ENCODE data around the gene ANKDD1B. TPM values are rescaled to one million over a fixed set of nuclear protein-coding genes. Genes with fewer than 3 reads are reported as not detected.

ANKDD1B gene
- total RNA-seq (2021; fragmentation: NEBNext Ultra II Directional; extraction: Animal tissue kit (Norgen Biotek cat#: 25700)) (0.22 TPM in 1 of 2 replicates, not detected in the other), polyA plus RNA-seq (2011; rRNA removed) (0.06 and 0.08 TPM in 2 replicates), polyA minus RNA-seq (2011; rRNA and poly(A)+ RNA removed) (0.09 and 0.27 TPM in 2 replicates)
- polyA plus RNA-seq (2011; cell fraction: cytosol; rRNA removed), result 0.18 TPM
- 0.20 TPM for polyA plus RNA-seq (2011; cell fraction: nucleus; rRNA removed)
- 0.07 to 0.11 TPM in 2 of 4 replicates, not detected in the others for polyA plus RNA-seq (2012, experiment 1 of 2)
- not detected for polyA plus RNA-seq (2012, experiment 2 of 2)
- 0.06 TPM for polyA plus RNA-seq (2013, experiment 1 of 2)
- polyA plus RNA-seq (2013, experiment 2 of 2), result 0.04 TPM
- not detected for polyA minus RNA-seq (2011; cell fraction: cytosol; rRNA and poly(A)+ RNA removed)
- polyA minus RNA-seq (2011; cell fraction: nucleus; rRNA and poly(A)+ RNA removed), result not detected
- long read RNA-seq, experiment 1, result 0 reads
- long read RNA-seq, experiment 2, result 0 reads

- no peaks in the 10 kb centered on the region; a peak in 2 of 7 replicates for H3K27me3 ChIP-seq (replicated peaks in 1 of 4; ENCODE audit: control insufficient read depth in 3 of 4, extremely low read depth in 1 of 4, insufficient read depth in 3 of 4, low read length in 3 of 4)
- H4K20me1 ChIP-seq (replicated peaks in 1 of 2; ENCODE audit: control insufficient read depth in 1 of 2, insufficient read depth in 2 of 2, low read length in 2 of 2), result no peaks in the 10 kb centered on the region
- H3K9me3 ChIP-seq (ENCODE audit: insufficient read depth in 2 of 2, low read depth in 1 of 2, low read length in 1 of 2), result no peaks in the 10 kb centered on the region
- no peak within 1 kb of the TSS for H3K4ac ChIP-seq (replicated peaks; ENCODE audit: insufficient read length, low read depth, low read length)
- H3K27ac ChIP-seq (ENCODE audit: low read depth, low read length), result no peak within 1 kb of the TSS
- H4K8ac ChIP-seq (ENCODE audit: extremely low read depth, insufficient read depth, low read length), result peak within 1 kb of the TSS; percentile 86; the same call in 1 of the 2 replicates
- peak within 1 kb of the TSS; percentile 91; the same call in 1 of the 2 replicates for H2AFZ ChIP-seq (ENCODE audit: low read length)
- no peak within 1 kb of the TSS for H2AK5ac ChIP-seq (ENCODE audit: low read depth, low read length)
- H3K23me2 ChIP-seq (ENCODE audit: low read depth, low read length), result peaks cover 11% of the 10 kb centered on the region
- H2BK15ac ChIP-seq (ENCODE audit: low read length), result no peak within 1 kb of the TSS
- no peak within 1 kb of the TSS; the same call in 1 of the 2 replicates for H2BK20ac ChIP-seq (ENCODE audit: low read length)
- H3K18ac ChIP-seq (ENCODE audit: extremely low read depth, low read length), result peak within 1 kb of the TSS; percentile 79; the same call in 1 of the 2 replicates
- H3K56ac ChIP-seq (replicated peaks; ENCODE audit: insufficient read length, low read depth, low read length), result peak within 1 kb of the TSS; percentile 32
- H3K14ac ChIP-seq (ENCODE audit: insufficient read length), result no peak within 1 kb of the TSS
- H3K4me2 ChIP-seq (ENCODE audit: insufficient read depth in 1 of 2, low read depth in 2 of 2, low read length in 2 of 2), result peak within 1 kb of the TSS; percentile 70 to 88
- H4K91ac ChIP-seq (replicated peaks; ENCODE audit: insufficient read length, low read length), result peak within 1 kb of the TSS; percentile 98
- H3K4me1 ChIP-seq (replicated peaks in 1 of 4; ENCODE audit: control insufficient read depth in 3 of 4, insufficient read depth in 4 of 4, low read length in 3 of 4), result peaks cover 0 to 2% (median 0%) of the 10 kb centered on the region in 4 experiments; a peak in 1 of 7 replicates
- no peaks in the 10 kb centered on the region for H3K36me3 ChIP-seq (ENCODE audit: control insufficient read depth in 2 of 4, insufficient read depth in 4 of 4, low read length in 3 of 4)
- H2BK5ac ChIP-seq (ENCODE audit: low read depth, low read length), result peak within 1 kb of the TSS; percentile 47; the same call in 1 of the 2 replicates
- 6% methylated on average over 23 of the region's 52 CpGs; no CpG with 5 or more reads in 1 of the 2 experiments for WGBS, 2 experiments (ENCODE audit: extremely low coverage in 1 of 2, insufficient coverage in 1 of 2, insufficient read length in 1 of 2, insufficient replicate concordance in 2 of 2, low coverage in 1 of 2, low lambda C conversion rate in 2 of 2, missing lambda C conversion rate in 1 of 2)
- peak within 1 kb of the TSS; percentile 41 for H4K5ac ChIP-seq (ENCODE audit: insufficient read length, low read depth, low read length)
- ChIA-PET POLR2A (ENCODE audit: partially characterized antibody) (interaction anchor here (0.9 to 1.2 kb wide), 3 partner anchors 44 to 275 kb away, joined by 3 to 4 read pairs (median 4); partner anchors contain the start of genes CERT1, HMGCR and POLK), CTCF (ENCODE audit: partially characterized antibody) (interaction anchor here (1.6 kb wide), 1 partner anchor 52 kb away, joined by 8 read pairs; no protein-coding TSS in a partner anchor)
- H3K23ac ChIP-seq (ENCODE audit: insufficient read length), result no peak within 1 kb of the TSS
- DNase-seq (ENCODE audit: low read depth in 1 of 2, low spot score in 2 of 2), result peak in 1 of 2 experiments; percentile 82
- H2BK12ac ChIP-seq (ENCODE audit: low read depth, low read length), result peak within 1 kb of the TSS; percentile 60; the same call in 1 of the 2 replicates
- H3K4me3 ChIP-seq (ENCODE audit: extremely low read depth in 1 of 4, insufficient read depth in 2 of 4, low read depth in 3 of 4, low read length in 4 of 4), result peak within 1 kb of the TSS; percentile 54 to 75 (median 63)
- no peaks in the 10 kb centered on the region for H3K79me2 ChIP-seq (ENCODE audit: control insufficient read depth in 1 of 2, insufficient read depth in 2 of 2, low read length in 2 of 2)
- H2BK120ac ChIP-seq (replicated peaks; ENCODE audit: low read depth, low read length), result no peak within 1 kb of the TSS
- H3K79me1 ChIP-seq (ENCODE audit: low read depth, low read length), result no peaks in the 10 kb centered on the region
- FAIRE-seq, result no peak
- peak within 1 kb of the TSS in 3 of 4 experiments; percentile 41 to 57 (median 56); a peak in 5 of 7 replicates for H3K9ac ChIP-seq (replicated peaks in 1 of 4; ENCODE audit: extremely low read depth in 1 of 4, low read depth in 3 of 4, low read length in 3 of 4)
- TF ChIP-seq SRF (IDR thresholded peaks at IDR 0.05; ENCODE audit: low read depth, low read length), result no peak
Observed at GRCh38 chr5:75611311-75612225, at the start of gene ANKDD1B. Gene ANKDD1B (plus strand): TSS chr5:75611453. CDS start chr5:75611635, 182 bp downstream.

All from H1 (cell line).